GM12878 (cell line): Measurements from ENCODE around the gene KIZ. TPM values are rescaled to one million over a fixed set of nuclear protein-coding genes. Genes with fewer than 3 reads are reported as not detected.

Experiments used
- BHLHE40 ChIP-seq, 2 experiments: fragments of 450-650 bp in 1 of 2; IDR thresholded peaks; 2 replicates each; pipeline ENCODE4 v1.6.1; 2011 to 2017; ENCODE audit warnings: low read depth in 2 of 2, borderline replicate concordance in 1 of 2, improper control_type of control experiment in 1 of 2, low read length in 1 of 2, mild to moderate bottlenecking in 1 of 2
- CREB1 ChIP-seq: IDR thresholded peaks from 2 replicates; pipeline ENCODE4 v1.6.1; 2012; ENCODE audit warnings: low read depth, mild to moderate bottlenecking, inconsistent platforms
- FOXK2 ChIP-seq: fragments of 450-650 bp; IDR thresholded peaks from 2 replicates; pipeline ENCODE4 v1.6.1; 2017; ENCODE audit warnings: mild to moderate bottlenecking, moderate library complexity
- HCFC1 ChIP-seq: fragments of 150-350 bp; IDR thresholded peaks from 2 replicates; pipeline ENCODE4 v1.6.1; 2014; ENCODE audit warnings: low read length
- IKZF1 ChIP-seq: fragments of 450-650 bp; conservative IDR thresholded peaks from 2 replicates; pipeline ENCODE4 v1.6.1; 2017; ENCODE audit warnings: antibody characterized with exemption, mild to moderate bottlenecking
- KDM1A ChIP-seq: fragments of 200-600 bp; sonication (generic); IDR thresholded peaks from 2 replicates; pipeline ENCODE4 v1.6.1; 2016; ENCODE audit warnings: borderline replicate concordance
- MEF2A ChIP-seq: IDR thresholded peaks from 2 replicates; pipeline ENCODE4 v1.6.1; 2011; ENCODE audit warnings: low read depth, mild to moderate bottlenecking, low read length, moderate library complexity; ENCODE audit not compliant: insufficient read depth
- MXI1 ChIP-seq: fragments of 150-350 bp; IDR thresholded peaks from 2 replicates; pipeline ENCODE4 v1.6.1; 2011; ENCODE audit warnings: low read depth, mild to moderate bottlenecking, inconsistent platforms, low read length, improper control_type of control experiment
- NFYA ChIP-seq: IDR thresholded peaks from 2 replicates; pipeline ENCODE4 v1.6.1; 2011; ENCODE audit warnings: low read depth, mild to moderate bottlenecking, low read length, improper control_type of control experiment, borderline replicate concordance
- RAD21 ChIP-seq: IDR thresholded peaks from 2 replicates; pipeline ENCODE4 v1.6.1; 2011; ENCODE audit warnings: mild to moderate bottlenecking, low read depth, low read length, moderate library complexity; ENCODE audit not compliant: insufficient read depth
- RFX5 ChIP-seq: IDR thresholded peaks from 2 replicates; pipeline ENCODE4 v1.6.1; 2011; ENCODE audit warnings: low read depth, low read length, improper control_type of control experiment
- STAT1 ChIP-seq: fragments of 450-650 bp; conservative IDR thresholded peaks from 2 replicates; pipeline ENCODE4 v1.6.1; 2014; ENCODE audit warnings: antibody characterized with exemption, mild to moderate bottlenecking
- TAF1 ChIP-seq: IDR thresholded peaks from 2 replicates; pipeline ENCODE4 v1.6.1; 2011; ENCODE audit warnings: mild to moderate bottlenecking, low read depth, low read length, borderline replicate concordance
- TBL1XR1 ChIP-seq: IDR thresholded peaks from 2 replicates; pipeline ENCODE4 v1.6.1; 2012; ENCODE audit warnings: low read depth, low read length, improper control_type of control experiment
- TCF12 ChIP-seq: IDR thresholded peaks from 2 replicates; pipeline ENCODE4 v1.6.1; 2011; ENCODE audit warnings: low read depth, mild to moderate bottlenecking, low read length
- TCF7 ChIP-seq: IDR thresholded peaks from 2 replicates; pipeline ENCODE4 v1.6.1; 2014; ENCODE audit warnings: antibody characterized with exemption, borderline replicate concordance
- polyA plus RNA-seq, 11 experiments: library from polyadenylated mRNA; depleted of rRNA in 4 of 11; unstranded in 6 of 11; stranded (reverse) in 5 of 11; fragments of >200 nt; fragmentation: Nextera tagmentation in 4 of 11; fragmentation: Illumina TruSeq in 1 of 11; extraction: Ambion mirVana in 4 of 11; extraction: Trizol in 1 of 11; gene quantifications; 1 replicate in 1 of 11; 2 replicates in 10 of 11; pipeline versions ENCODE4 v1.2.1 to v1.2.3, GENCODE V29; 2011 to 2016; ENCODE audit warnings: inconsistent platforms in 2 of 11, missing spikeins in 2 of 11, low read depth in 1 of 11
- total RNA-seq, 4 experiments: library from RNA; depleted of rRNA in 3 of 4; stranded (reverse); fragments of >200 nt in 3 of 4; fragmentation: Illumina TruSeq in 1 of 4; extraction: Trizol in 1 of 4; gene quantifications; 2 replicates each; pipeline versions ENCODE4 v1.2.1 to v1.2.3, GENCODE V29; 2013 to 2021
- TF ChIP-seq, protein P1 (sequence below): fragments of 450-650 bp; IDR thresholded peaks from 2 replicates; pipeline ENCODE4 v1.6.1; 2016; ENCODE audit warnings: mild to moderate bottlenecking
- TF ChIP-seq, protein P2 (sequence below), 3 experiments: IDR thresholded peaks in 2 of 3; conservative IDR thresholded peaks in 1 of 3; 2 replicates each; pipeline ENCODE4 v1.5.1; 2011; ENCODE audit warnings: low read depth in 3 of 3, low read length in 3 of 3, mild to moderate bottlenecking in 3 of 3, control low read depth in 2 of 3, moderate library complexity in 2 of 3, inconsistent platforms in 1 of 3, mixed read lengths in 1 of 3; ENCODE audit not compliant: control insufficient read depth in 2 of 3, insufficient read depth in 1 of 3; ENCODE audit errors: extremely low read depth in 1 of 3
- TF ChIP-seq, protein P3 (sequence below): IDR thresholded peaks from 2 replicates; pipeline ENCODE4 v1.6.1; 2011; ENCODE audit warnings: mild to moderate bottlenecking, low read depth, low read length, moderate library complexity; ENCODE audit not compliant: insufficient replicate concordance

The KIZ gene
- total and polyA plus RNA-seq, 10 of the 15 experiments (the other 5 are each of a cell fraction or from before 2014, with no cell fraction given) = 2.7 to 11.0 (median 7.3) TPM

DNA sequence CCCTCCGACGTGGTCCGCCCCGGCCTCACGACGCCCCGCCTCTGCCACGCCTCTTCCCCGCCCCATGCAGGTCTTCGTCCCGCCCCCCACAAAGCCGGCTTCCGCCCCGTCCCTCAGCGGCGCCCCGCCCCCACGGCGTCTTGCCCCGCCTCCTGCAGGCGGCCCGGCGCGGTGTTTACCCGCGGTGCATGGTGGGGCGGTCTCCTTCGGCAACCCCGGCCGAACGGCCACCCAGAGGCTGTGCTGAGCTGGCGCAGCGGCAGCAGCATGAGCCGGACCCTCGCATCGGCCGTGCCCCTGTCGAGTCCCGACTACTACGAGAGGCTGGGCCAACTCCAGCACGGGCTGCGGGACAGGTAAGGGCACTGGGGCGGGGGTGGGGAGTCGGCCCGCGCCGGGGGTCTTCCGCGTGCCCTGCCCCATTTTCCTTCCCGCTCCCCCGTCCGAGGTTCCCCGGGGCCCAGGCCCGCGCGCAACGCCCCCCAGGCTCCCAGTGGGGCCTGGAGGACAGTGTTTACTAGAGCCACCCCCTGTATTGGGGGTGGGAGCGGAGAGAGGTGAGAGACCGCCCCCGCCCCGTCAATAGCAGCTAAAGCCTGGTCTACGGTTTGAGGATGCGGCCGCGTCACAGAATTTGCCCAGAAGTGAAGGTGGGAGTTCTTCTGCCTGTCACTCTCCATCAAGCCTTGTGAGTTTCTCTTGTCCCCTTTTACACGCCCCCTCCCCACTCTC lies at the start of gene KIZ (continued):
- 0 out of 2 replicates have a peak, but pooled peaks have one; percentile 51 for TF ChIP-seq TAF1
- TF ChIP-seq, protein P1, sequence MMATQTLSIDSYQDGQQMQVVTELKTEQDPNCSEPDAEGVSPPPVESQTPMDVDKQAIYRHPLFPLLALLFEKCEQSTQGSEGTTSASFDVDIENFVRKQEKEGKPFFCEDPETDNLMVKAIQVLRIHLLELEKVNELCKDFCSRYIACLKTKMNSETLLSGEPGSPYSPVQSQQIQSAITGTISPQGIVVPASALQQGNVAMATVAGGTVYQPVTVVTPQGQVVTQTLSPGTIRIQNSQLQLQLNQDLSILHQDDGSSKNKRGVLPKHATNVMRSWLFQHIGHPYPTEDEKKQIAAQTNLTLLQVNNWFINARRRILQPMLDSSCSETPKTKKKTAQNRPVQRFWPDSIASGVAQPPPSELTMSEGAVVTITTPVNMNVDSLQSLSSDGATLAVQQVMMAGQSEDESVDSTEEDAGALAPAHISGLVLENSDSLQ = peak; percentile 74
- TF ChIP-seq TCF7 = no peak
- 0 out of 2 replicates have a peak, but pooled peaks have one; percentile 27 for TF ChIP-seq TBL1XR1
- TF ChIP-seq MEF2A = no peak
- no peak for TF ChIP-seq RFX5
- no peak for TF ChIP-seq KDM1A
- TF ChIP-seq MXI1 = peak; percentile 71
- peak; percentile 32; the same call in 1 of the 2 replicates for TF ChIP-seq HCFC1
- peak in 1 of 2 experiments; percentile 47; a peak in 1 of 4 replicates for TF ChIP-seq BHLHE40 (IDR thresholded peaks at IDR 0.05; ENCODE audit: borderline replicate concordance in 1 of 2, low read depth in 2 of 2, low read length in 1 of 2)
- no peak for TF ChIP-seq NFYA
- TF ChIP-seq, protein P2, sequence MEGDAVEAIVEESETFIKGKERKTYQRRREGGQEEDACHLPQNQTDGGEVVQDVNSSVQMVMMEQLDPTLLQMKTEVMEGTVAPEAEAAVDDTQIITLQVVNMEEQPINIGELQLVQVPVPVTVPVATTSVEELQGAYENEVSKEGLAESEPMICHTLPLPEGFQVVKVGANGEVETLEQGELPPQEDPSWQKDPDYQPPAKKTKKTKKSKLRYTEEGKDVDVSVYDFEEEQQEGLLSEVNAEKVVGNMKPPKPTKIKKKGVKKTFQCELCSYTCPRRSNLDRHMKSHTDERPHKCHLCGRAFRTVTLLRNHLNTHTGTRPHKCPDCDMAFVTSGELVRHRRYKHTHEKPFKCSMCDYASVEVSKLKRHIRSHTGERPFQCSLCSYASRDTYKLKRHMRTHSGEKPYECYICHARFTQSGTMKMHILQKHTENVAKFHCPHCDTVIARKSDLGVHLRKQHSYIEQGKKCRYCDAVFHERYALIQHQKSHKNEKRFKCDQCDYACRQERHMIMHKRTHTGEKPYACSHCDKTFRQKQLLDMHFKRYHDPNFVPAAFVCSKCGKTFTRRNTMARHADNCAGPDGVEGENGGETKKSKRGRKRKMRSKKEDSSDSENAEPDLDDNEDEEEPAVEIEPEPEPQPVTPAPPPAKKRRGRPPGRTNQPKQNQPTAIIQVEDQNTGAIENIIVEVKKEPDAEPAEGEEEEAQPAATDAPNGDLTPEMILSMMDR (IDR thresholded peaks at IDR 0.05 in 2 of 3, conservative IDR thresholded peaks at IDR 0.05 in 1 of 3; ENCODE audit: control insufficient read depth in 2 of 3, extremely low read depth in 1 of 3, insufficient read depth in 1 of 3, low read depth in 3 of 3, low read length in 3 of 3) = peak; percentile 28 to 58 (median 38); a peak in 5 of 6 replicates
- TF ChIP-seq, protein P3, sequence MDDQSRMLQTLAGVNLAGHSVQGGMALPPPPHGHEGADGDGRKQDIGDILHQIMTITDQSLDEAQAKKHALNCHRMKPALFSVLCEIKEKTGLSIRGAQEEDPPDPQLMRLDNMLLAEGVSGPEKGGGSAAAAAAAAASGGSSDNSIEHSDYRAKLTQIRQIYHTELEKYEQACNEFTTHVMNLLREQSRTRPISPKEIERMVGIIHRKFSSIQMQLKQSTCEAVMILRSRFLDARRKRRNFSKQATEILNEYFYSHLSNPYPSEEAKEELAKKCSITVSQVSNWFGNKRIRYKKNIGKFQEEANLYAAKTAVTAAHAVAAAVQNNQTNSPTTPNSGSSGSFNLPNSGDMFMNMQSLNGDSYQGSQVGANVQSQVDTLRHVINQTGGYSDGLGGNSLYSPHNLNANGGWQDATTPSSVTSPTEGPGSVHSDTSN = peak; percentile 40
- peak; percentile 9; the same call in 1 of the 2 replicates for TF ChIP-seq CREB1
- peak; percentile 39; the same call in 1 of the 2 replicates for TF ChIP-seq TCF12
- no peak for TF ChIP-seq STAT1
- TF ChIP-seq RAD21 = 0 out of 2 replicates have a peak, but pooled peaks have one; percentile 24
- TF ChIP-seq IKZF1 = peak; percentile 25; the same call in 1 of the 2 replicates
- TF ChIP-seq FOXK2 = peak; percentile 79
